Measurements from ENCODE around the gene TMEM132E.
A peak's percentile ranks its signal among the peaks of the same experiment; 100 is the strongest.

Gene TMEM132E

DNA sequence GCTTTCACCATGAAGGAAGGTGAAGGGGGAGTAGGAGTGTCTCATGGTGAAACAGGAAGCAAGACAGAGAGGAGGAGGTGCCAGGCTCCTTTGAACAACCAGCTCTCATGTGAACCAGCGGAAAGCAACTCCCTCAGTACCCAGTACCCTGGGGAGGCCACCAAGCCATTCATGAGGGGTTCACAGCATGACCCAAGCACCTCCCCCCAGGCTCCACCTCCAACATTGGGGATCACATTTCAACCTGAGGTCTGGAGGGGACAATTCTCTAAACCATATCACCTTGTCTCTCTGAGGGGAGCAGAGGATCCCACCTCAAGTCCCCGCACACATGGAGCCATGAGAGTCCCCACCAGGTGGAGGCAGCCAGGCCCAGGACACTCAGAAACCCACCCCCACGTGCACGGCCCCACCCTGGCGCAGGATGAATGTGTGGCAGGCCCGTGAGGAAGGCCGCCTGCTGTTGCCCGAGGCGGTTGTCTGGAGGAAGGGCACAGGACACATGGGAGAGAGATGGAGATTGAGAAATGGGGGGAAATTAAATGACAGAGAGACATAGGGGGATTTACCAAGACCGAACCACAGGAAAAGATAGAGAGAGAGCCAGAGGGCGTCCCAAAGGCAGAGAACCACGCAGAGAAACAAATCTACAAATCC is 85.9 kb downstream of the TMEM132E start:
- DNase-seq (ENCODE audit: low spot score): no peak

DNA sequence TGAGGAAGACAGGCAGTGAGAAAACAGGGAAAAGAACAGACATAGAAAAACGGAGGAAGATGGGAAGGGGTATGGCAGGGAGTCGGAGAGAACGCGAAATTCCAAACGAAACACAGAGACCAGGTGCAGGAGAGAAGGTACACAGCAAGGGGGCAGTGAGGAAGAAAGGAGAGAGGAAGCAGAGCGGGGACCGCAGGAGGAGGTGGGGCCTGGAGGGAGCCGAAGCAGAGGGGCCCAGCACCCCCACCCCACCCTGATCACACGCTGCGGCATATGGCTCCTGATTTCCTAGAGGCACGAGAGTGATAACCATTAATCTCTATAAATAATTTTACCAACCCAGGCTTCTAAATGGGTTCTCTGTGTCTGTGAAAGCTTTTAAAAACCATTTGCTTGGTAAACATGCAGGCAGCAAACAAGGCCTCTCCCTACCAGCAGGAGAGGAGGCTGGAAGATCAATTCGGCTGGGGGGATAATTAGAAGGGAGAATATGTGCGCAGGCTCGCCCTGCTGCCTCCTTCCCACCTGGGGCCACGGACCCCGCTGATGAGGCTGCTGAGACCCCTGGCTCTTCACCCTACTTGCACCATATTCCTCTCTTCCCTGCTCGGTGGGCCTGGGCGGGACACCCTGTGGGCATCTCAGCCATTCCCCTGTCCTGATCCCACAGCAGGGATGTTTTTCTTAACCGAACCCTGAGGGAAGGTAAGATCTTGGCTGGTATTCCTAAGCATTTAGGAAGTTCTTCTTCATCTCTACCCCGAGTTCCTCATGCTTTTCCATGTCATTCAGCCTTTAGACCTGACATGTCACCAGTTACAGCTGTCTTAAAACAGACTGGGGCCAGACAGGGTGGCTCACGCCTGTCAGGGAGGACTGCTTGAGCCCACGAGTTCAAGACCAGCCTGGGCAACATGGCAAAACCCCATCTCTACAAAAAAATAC is 86.7 kb downstream of the TMEM132E start:
- DNase-seq (ENCODE audit: low spot score): no peak

- DNase-seq (ENCODE audit: low spot score): peak; percentile 18
These were observed 88.3 kb downstream of the TMEM132E start for GRCh38 chr17:34667656-34668055.

- DNase-seq (ENCODE audit: low spot score): no peak
These were observed 88.8 kb downstream of the TMEM132E start for GRCh38 chr17:34668206-34668605.

- DNase-seq (ENCODE audit: low spot score): no peak
These were observed 90.1 kb downstream of the TMEM132E start for GRCh38 chr17:34669511-34669910.

- DNase-seq (ENCODE audit: low spot score): no peak
These were observed 91.2 kb downstream of the TMEM132E start for GRCh38 chr17:34670618-34671017.

- no peak for DNase-seq (ENCODE audit: low spot score)
These were observed 91.8 kb downstream of the TMEM132E start for GRCh38 chr17:34671191-34671590.

DNA sequence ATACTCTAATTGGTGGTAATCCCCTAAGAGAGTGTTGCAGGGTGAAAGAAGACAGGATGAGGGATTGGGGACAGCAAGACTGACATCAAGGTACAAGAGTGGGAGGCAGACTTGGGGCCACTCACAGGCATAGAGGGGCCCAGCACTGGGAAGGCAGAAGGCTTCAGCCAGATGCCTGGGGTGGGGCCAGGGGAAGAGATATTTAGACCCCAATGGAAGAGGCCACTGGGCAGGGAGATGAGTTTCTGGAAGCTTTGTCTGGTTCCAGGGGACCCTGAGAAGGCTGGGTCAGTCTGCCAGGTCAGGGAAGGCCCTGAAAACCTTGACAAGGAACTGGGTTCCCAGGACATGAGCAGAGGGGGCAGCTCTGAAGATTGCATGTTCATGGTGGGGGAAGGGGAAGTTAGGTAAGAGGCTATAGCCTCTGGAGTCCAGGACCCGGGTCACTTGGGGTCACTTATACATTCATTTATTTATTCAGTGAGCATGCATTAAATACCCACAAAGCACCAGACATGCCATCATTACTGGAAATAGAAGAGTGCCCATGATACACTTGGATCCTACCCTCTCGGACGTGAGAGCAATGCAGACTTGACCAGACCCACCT is 92.9 kb downstream of the TMEM132E start:
- DNase-seq (ENCODE audit: low spot score): no peak

DNA sequence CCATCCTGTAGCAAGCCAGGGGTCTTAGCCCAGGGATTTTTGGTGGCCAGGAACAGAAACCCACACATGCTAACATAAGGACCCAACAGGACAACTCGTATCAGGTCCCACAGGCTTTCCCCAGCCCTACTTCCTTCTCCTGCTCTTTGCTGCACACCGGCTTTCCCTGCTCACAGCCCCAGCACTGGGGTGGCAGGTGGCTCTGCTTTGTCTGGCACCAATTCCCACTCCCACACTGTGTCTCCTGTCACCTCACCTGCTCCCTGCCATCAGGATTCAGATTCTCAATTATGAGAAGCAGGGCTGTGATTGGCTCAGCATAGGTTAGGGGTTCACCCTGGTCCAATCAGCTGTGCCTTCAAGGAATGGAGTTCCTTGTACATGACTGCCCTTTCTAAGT is 94.1 kb downstream of the TMEM132E start:
- no peak for DNase-seq (ENCODE audit: low spot score)

GRCh38 chr17:34673995-34674890 is 94.9 kb downstream of the TMEM132E start:
- DNase-seq (ENCODE audit: low spot score): no peak

GRCh38 chr17:34675143-34675542 is 95.8 kb downstream of the TMEM132E start:
- DNase-seq (ENCODE audit: low spot score): no peak

GRCh38 chr17:34675605-34676004 is 96.2 kb downstream of the TMEM132E start:
- DNase-seq (ENCODE audit: low spot score): no peak

GRCh38 chr17:34680151-34680550 is 100.8 kb downstream of the TMEM132E start:
- no peak for DNase-seq (ENCODE audit: low spot score)

GRCh38 chr17:34682305-34682704 is 102.9 kb downstream of the TMEM132E start:
- DNase-seq (ENCODE audit: low spot score): no peak

DNA sequence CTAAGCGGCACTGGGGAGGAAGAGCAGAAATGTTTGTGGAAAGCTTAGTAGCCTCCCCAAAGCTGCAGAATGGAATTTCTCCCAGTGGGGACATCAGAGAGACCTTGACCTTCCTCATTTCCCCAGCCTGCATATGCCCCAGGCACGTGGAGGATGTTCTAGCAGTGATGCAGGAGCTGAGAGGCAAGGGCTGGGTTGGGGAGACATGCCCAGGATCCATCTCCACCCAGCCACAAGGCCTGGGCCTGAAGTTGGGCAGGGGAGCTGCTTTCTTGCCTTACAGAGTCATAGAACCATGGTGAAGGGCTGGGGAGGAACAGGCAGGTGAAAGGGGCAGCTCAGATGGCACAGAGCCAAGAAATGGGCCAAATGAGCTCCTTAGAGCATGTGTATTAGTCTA is 104.0 kb downstream of the TMEM132E start:
- no peak for DNase-seq (ENCODE audit: low spot score)
